Natural killer cell (primary cell): ENCODE measurements around the gene ATP1A3. TPM values are rescaled to one million over a fixed set of nuclear protein-coding genes. Genes with fewer than 3 reads are reported as not detected.

Experiments
- ATAC-seq, 3 donors: fragments of 150-1000 bp in 2 of 3; fragments of 200-7000 bp in 1 of 3; cut with Tn5 transposase; 1 replicate in 1 of 3; 2 replicates in 2 of 3; pipeline ENCODE4 v1.10.0; 2021; ENCODE audit warnings: mild to moderate bottlenecking in 2 of 3, moderate library complexity in 2 of 3
- DNase-seq, 2 donors: peaks; one replicate each; pipeline versions ENCODE4 v3.0.0 to v3.0.0-alpha.2; 2013 to 2021; ENCODE audit warnings: mixed read lengths in 1 of 2
- H3K27ac ChIP-seq: one replicate; pipeline ENCODE4 v1.5.1; 2013; ENCODE audit warnings: mild to moderate bottlenecking, low read length
- H3K27me3 ChIP-seq: one replicate; pipeline ENCODE4 v1.6.1; 2013; ENCODE audit warnings: low read length; ENCODE audit not compliant: control insufficient read depth, insufficient read depth
- H3K36me3 ChIP-seq: one replicate; pipeline ENCODE4 v1.6.1; 2013; ENCODE audit warnings: low read length; ENCODE audit not compliant: control insufficient read depth, insufficient read depth
- H3K4me1 ChIP-seq: one replicate; pipeline ENCODE4 v1.6.1; 2013; ENCODE audit warnings: low read length; ENCODE audit not compliant: control insufficient read depth, insufficient read depth
- H3K4me3 ChIP-seq: one replicate; pipeline ENCODE4 v1.5.1; 2013; ENCODE audit warnings: low read length
- H3K9me3 ChIP-seq: one replicate; pipeline ENCODE4 v1.6.1; 2013; ENCODE audit warnings: low read length; ENCODE audit not compliant: control insufficient read depth, insufficient read depth
- H3K27ac Mint-ChIP-seq, 2 donors: one replicate each; pipeline ENCODE4 v1.8.0; 2022; ENCODE audit warnings: mild to moderate bottlenecking in 2 of 2, mixed read lengths in 2 of 2, moderate library complexity in 1 of 2
- H3K27me3 Mint-ChIP-seq, 2 donors: one replicate each; pipeline ENCODE4 v1.8.0; 2022; ENCODE audit warnings: low read depth in 2 of 2, mixed read lengths in 2 of 2
- H3K36me3 Mint-ChIP-seq: one replicate; pipeline ENCODE4 v1.8.0; 2022; ENCODE audit warnings: mixed read lengths
- H3K4me1 Mint-ChIP-seq, 2 donors: one replicate each; pipeline ENCODE4 v1.8.0; 2022; ENCODE audit warnings: mixed read lengths in 2 of 2
- H3K4me3 Mint-ChIP-seq: one replicate; pipeline ENCODE4 v1.8.0; 2022; ENCODE audit warnings: mild to moderate bottlenecking, moderate library complexity, mixed read lengths
- H3K9me3 Mint-ChIP-seq, 2 donors: one replicate each; pipeline ENCODE4 v1.8.0; 2022; ENCODE audit warnings: mixed read lengths in 2 of 2
- CTCF ChIP-seq: fragments of 200-600 bp; IDR thresholded peaks from one replicate; pipeline ENCODE4 v1.8.0; 2022; ENCODE audit warnings: antibody characterized with exemption
- WGBS: methylation state at CpG from one replicate; pipeline ENCODE4 v1.1.7; 2013; ENCODE audit warnings: missing lambda C conversion rate; ENCODE audit not compliant: insufficient coverage; 5-methylcytosine and 5-hydroxymethylcytosine counted together
- intact Hi-C: fragments of 100-400 bp; cut with micrococcal nuclease; formaldehyde crosslinking; loops from one replicate; pipeline ENCODE4 v1.14.2; 2022
- total RNA-seq, 4 donors: library from RNA; stranded (reverse); fragments of 120-200 nt in 1 of 4; gene quantifications; one replicate each; pipeline versions ENCODE4 v1.2.3 to v1.2.4, GENCODE V29; 2013 to 2022

The ATP1A3 gene
- total RNA-seq, 3 donors from 2014 or later (not counting 1 experiment from before 2014, with no cell fraction given): 13.5 to 18.2 (median 14.0) TPM

GRCh38 chr19:41998246-41999020 lies 4.4 kb upstream of the ATP1A3 start:
- Histone ChIP-seq H3K9me3 (no peaks in the 10 kb centered on the region), H3K36me3 (no peaks in the 10 kb centered on the region), H3K4me1 (peaks cover 21% of the 10 kb centered on the region), H3K27ac (no peak overlapping the region), H3K4me3 (no peak overlapping the region), H3K27me3 (peaks cover 23% of the 10 kb centered on the region)
- Mint-ChIP-seq H3K4me3 (no peak overlapping the region), H3K9me3 (no peaks in the 10 kb centered on the region), H3K36me3 (no peaks in the 10 kb centered on the region), H3K4me1 (peaks cover 10 to 34% of the 10 kb centered on the region in 2 donors), H3K27me3 (peaks cover 49 to 60% of the 10 kb centered on the region in 2 donors), H3K27ac (no peak overlapping the region)
- 9% methylated on average over 62 of the region's 64 CpGs for WGBS
- peak; percentile 22 for TF ChIP-seq CTCF
- ATAC-seq (no peak), DNase-seq (peak in 1 of 2 donors; percentile 52)
- intact Hi-C loops: no loop called here

GRCh38 chr19:41997851-41998229 lies 3.8 kb upstream of the ATP1A3 start:
- Histone ChIP-seq H3K36me3 (no peaks in the 10 kb centered on the region), H3K4me3 (no peak overlapping the region), H3K27me3 (peaks cover 23% of the 10 kb centered on the region), H3K9me3 (no peaks in the 10 kb centered on the region), H3K27ac (no peak overlapping the region), H3K4me1 (peaks cover 26% of the 10 kb centered on the region)
- WGBS: 6% methylated on average over 14 of the region's 14 CpGs
- Mint-ChIP-seq H3K27me3 (peaks cover 49 to 61% of the 10 kb centered on the region in 2 donors), H3K4me1 (peaks cover 12 to 37% of the 10 kb centered on the region in 2 donors), H3K27ac (no peak overlapping the region), H3K36me3 (no peaks in the 10 kb centered on the region), H3K4me3 (no peak overlapping the region), H3K9me3 (no peaks in the 10 kb centered on the region)
- no peak for TF ChIP-seq CTCF
- intact Hi-C loops: no loop called here
- ATAC-seq (no peak), DNase-seq (peak in 1 of 2 donors; percentile 11)

- peaks cover 23% of the 10 kb centered on the region for H3K27me3 ChIP-seq
- H3K27ac Mint-ChIP-seq: no peak overlapping the region
- H3K36me3 ChIP-seq: no peaks in the 10 kb centered on the region
- ATAC-seq (no peak), DNase-seq (peak; percentile 29 to 62)
- no peaks in the 10 kb centered on the region for H3K9me3 Mint-ChIP-seq
- peaks cover 26% of the 10 kb centered on the region for H3K4me1 ChIP-seq
- H3K27me3 Mint-ChIP-seq: peaks cover 48 to 59% of the 10 kb centered on the region in 2 donors
- no peaks in the 10 kb centered on the region for H3K9me3 ChIP-seq
- H3K4me3 ChIP-seq: no peak overlapping the region
- H3K36me3 Mint-ChIP-seq: no peaks in the 10 kb centered on the region
- TF ChIP-seq CTCF: no peak
- 1% methylated on average over 32 of the region's 35 CpGs for WGBS
- H3K27ac ChIP-seq: no peak overlapping the region
- peaks cover 12 to 43% of the 10 kb centered on the region in 2 donors for H3K4me1 Mint-ChIP-seq
- H3K4me3 Mint-ChIP-seq: no peak overlapping the region
- intact Hi-C loops: no loop called here
These were observed 3.3 kb upstream of the ATP1A3 start for GRCh38 chr19:41997121-41997850.
